ENCODE measurements around the gene CNDP1.
"Not testable (repeated sequence)": the region's sequence is repeated elsewhere in the genome, so short reads cannot be mapped to it uniquely, and the experiment has no call there.

CNDP1 gene

GRCh38 chr18:74534150-74534969 lies at the start of gene CNDP1:
Gene CNDP1 (plus strand): TSS chr18:74534500. CDS start chr18:74534668, 168 bp downstream.
- DNase-seq (ENCODE audit: low spot score) = no peak

- DNase-seq (ENCODE audit: low spot score) = no peak
These were observed 48.0 kb upstream of the CNDP1 start for GRCh38 chr18:74486119-74486849.

- no peak for DNase-seq (ENCODE audit: low spot score)
These were observed 45.9 kb upstream of the CNDP1 start for GRCh38 chr18:74488354-74488753.

GRCh38 chr18:74488864-74489263 lies 45.4 kb upstream of the CNDP1 start:
- no peak for DNase-seq (ENCODE audit: low spot score)

GRCh38 chr18:74489676-74490075 lies 44.6 kb upstream of the CNDP1 start:
- DNase-seq (ENCODE audit: low spot score) = no peak

GRCh38 chr18:74492259-74492658 lies 42.0 kb upstream of the CNDP1 start:
- DNase-seq (ENCODE audit: low spot score) = no peak

- DNase-seq (ENCODE audit: low spot score) = no peak
These were observed 40.6 kb upstream of the CNDP1 start for GRCh38 chr18:74493689-74494088.

GRCh38 chr18:74494514-74494913 lies 39.8 kb upstream of the CNDP1 start:
- no peak for DNase-seq (ENCODE audit: low spot score)

- DNase-seq (ENCODE audit: low spot score) = peak; percentile 98
These were observed 38.5 kb upstream of the CNDP1 start, which contains the start of gene CNDP2 for GRCh38 chr18:74495581-74496507. Gene CNDP2 (plus strand): TSS chr18:74496363. CDS start chr18:74499974, 3,611 bp downstream.

- DNase-seq (ENCODE audit: low spot score) = peak; percentile 72
These were observed 37.6 kb upstream of the CNDP1 start for GRCh38 chr18:74496508-74497323.

GRCh38 chr18:74497324-74497676 lies 37.0 kb upstream of the CNDP1 start:
- DNase-seq (ENCODE audit: low spot score) = no peak

- DNase-seq (ENCODE audit: low spot score) = no peak
These were observed 36.5 kb upstream of the CNDP1 start for GRCh38 chr18:74497778-74498177.

GRCh38 chr18:74498712-74499627 lies 35.3 kb upstream of the CNDP1 start:
- DNase-seq (ENCODE audit: low spot score) = peak; percentile 47

GRCh38 chr18:74499633-74500032 lies 34.7 kb upstream of the CNDP1 start:
- peak; percentile 64 for DNase-seq (ENCODE audit: low spot score)

GRCh38 chr18:74500372-74500771 lies 33.9 kb upstream of the CNDP1 start:
- DNase-seq (ENCODE audit: low spot score) = no peak

GRCh38 chr18:74500774-74501173 lies 33.5 kb upstream of the CNDP1 start:
- DNase-seq (ENCODE audit: low spot score) = not testable (repeated sequence)

GRCh38 chr18:74501386-74501785 lies 32.9 kb upstream of the CNDP1 start:
- DNase-seq (ENCODE audit: low spot score) = no peak

- no peak for DNase-seq (ENCODE audit: low spot score)
These were observed 31.2 kb upstream of the CNDP1 start for GRCh38 chr18:74503137-74503536.

- DNase-seq (ENCODE audit: low spot score) = no peak
These were observed 28.5 kb upstream of the CNDP1 start for GRCh38 chr18:74505776-74506175.

GRCh38 chr18:74506448-74507084 lies 27.7 kb upstream of the CNDP1 start:
- DNase-seq (ENCODE audit: low spot score) = no peak

Data from hepatic stellate cell (primary cell).